DND-41 (cell line): ENCODE results near the gene RHOV.

Experiments
- ATAC-seq: fragments of 200-7000 bp; cut with Tn5 transposase; 3 replicates; pipeline ENCODE4 v1.9.1; 2021; ENCODE audit warnings: low read depth; ENCODE audit not compliant: insufficient read depth
- DNase-seq: peaks from one replicate; pipeline ENCODE4 v3.0.0-alpha.2; 2020
- H2AFZ ChIP-seq: 2 replicates; pipeline ENCODE4 v1.6.0; 2012; ENCODE audit warnings: low read depth, low read length
- H3K27ac ChIP-seq: 2 replicates; pipeline ENCODE4 v1.5.1; 2012; ENCODE audit warnings: low read length, inconsistent platforms
- H3K27me3 ChIP-seq: fragments of 200-600 bp; sonication (generic); 2 replicates; pipeline ENCODE4 v1.6.0; 2012; ENCODE audit warnings: low read length, mild to moderate bottlenecking, inconsistent platforms; ENCODE audit not compliant: insufficient read depth, poor library complexity
- H3K36me3 ChIP-seq: 2 replicates; pipeline ENCODE4 v1.5.1; 2012; ENCODE audit warnings: low read length, inconsistent platforms; ENCODE audit not compliant: insufficient read depth
- H3K4me1 ChIP-seq: 2 replicates; pipeline ENCODE4 v1.5.1; 2012; ENCODE audit warnings: mild to moderate bottlenecking, low read length; ENCODE audit not compliant: insufficient read depth
- H3K4me2 ChIP-seq: 2 replicates; pipeline ENCODE4 v1.6.0; 2012; ENCODE audit warnings: mild to moderate bottlenecking, moderate library complexity, low read length, inconsistent platforms; ENCODE audit not compliant: insufficient read depth
- H3K4me3 ChIP-seq, 2 experiments: fragments of 200-600 bp in 1 of 2; shearing (Covaris generic) in 1 of 2; 2 replicates each; pipeline ENCODE4 v1.5.1; 2012 to 2016; ENCODE audit warnings: inconsistent platforms in 2 of 2, low read length in 2 of 2, mild to moderate bottlenecking in 2 of 2, low read depth in 1 of 2, moderate library complexity in 1 of 2
- H3K79me2 ChIP-seq: 2 replicates; pipeline ENCODE4 v1.6.0; 2012; ENCODE audit warnings: low read length, inconsistent platforms; ENCODE audit not compliant: insufficient read depth
- H3K9ac ChIP-seq: 2 replicates; pipeline ENCODE4 v1.6.0; 2012; ENCODE audit warnings: low read depth, mild to moderate bottlenecking, inconsistent platforms, low read length, moderate library complexity
- H3K9me3 ChIP-seq: 2 replicates; pipeline ENCODE4 v1.5.1; 2012; ENCODE audit warnings: low read length, moderate library complexity, mild to moderate bottlenecking, inconsistent platforms; ENCODE audit not compliant: insufficient read depth, severe bottlenecking
- H4K20me1 ChIP-seq: 2 replicates; pipeline ENCODE4 v1.6.0; 2012; ENCODE audit warnings: low read length; ENCODE audit not compliant: insufficient read depth
- CTCF ChIP-seq: IDR thresholded peaks from 2 replicates; pipeline ENCODE4 v1.5.1; 2012; ENCODE audit warnings: borderline replicate concordance, low read length, moderate library complexity, mild to moderate bottlenecking; ENCODE audit not compliant: poor library complexity, severe bottlenecking; ENCODE audit errors: extremely low read depth
- EZH2 ChIP-seq: IDR thresholded peaks from 3 replicates; pipeline ENCODE4 v1.6.1; 2012; ENCODE audit warnings: borderline replicate concordance, low read depth, mild to moderate bottlenecking, moderate library complexity, low read length, inconsistent platforms; ENCODE audit not compliant: severe bottlenecking

Gene RHOV

DNA sequence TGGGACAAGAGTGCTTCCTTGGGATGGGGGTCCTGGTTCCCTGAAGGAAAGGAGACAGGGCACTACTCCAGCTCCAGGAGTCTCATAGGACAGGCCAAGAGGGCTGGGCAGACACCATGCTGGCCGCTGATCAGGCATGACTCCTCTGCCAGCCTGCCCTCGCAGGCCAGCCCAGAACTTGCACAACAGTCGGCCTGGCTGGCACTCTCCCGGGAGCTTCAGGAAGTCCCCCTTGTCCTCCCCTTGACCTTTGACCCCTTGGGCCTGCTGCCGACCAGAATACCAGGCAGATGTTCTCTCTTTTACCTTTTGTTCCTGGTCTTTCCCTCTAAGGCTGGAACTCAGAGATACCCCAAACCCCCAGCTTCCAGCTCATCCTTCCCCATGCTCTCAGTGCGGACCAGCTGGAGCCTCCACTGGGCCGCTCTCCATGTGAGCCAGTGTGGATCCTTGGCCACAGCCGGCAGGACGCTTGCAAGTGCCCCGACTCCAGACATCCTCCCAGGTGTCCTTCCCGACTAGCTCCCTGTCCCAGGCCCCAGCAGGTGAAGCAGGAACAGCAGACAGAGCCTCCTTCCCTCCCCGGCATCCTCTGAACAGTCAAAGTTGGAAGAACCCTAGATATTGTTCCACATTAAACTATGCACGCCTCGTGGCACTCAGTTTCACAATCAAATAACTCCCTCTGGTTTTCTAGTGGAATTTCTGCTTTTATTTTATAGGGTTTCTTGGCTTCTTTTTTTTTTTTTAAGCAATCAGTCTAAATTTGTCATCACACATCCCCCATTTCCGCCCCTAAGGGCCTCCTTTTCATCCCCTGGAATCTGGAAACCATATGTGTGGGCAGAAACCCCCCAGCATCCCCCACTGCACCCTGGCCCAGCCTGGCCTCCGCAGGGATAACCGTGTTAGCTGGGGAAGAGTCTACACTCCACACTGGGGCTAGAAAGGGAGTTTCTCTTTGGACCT lies 35.9 kb upstream of the RHOV start:
- Histone ChIP-seq H3K4me1 (peaks cover 14% of the 10 kb centered on the region), H3K36me3 (peaks cover under 1% of the 10 kb centered on the region; the same call in 1 of the 2 replicates), H3K4me2 (no peak overlapping the region), H3K27ac (no peak overlapping the region), H2AFZ (no peak overlapping the region), H4K20me1 (peaks cover 6% of the 10 kb centered on the region; the same call in 1 of the 2 replicates), H3K9me3 (no peaks in the 10 kb centered on the region), H3K27me3 (no peaks in the 10 kb centered on the region), H3K4me3 (no peak overlapping the region), H3K79me2 (no peaks in the 10 kb centered on the region), H3K9ac (no peak overlapping the region)
- ATAC-seq (no peak), DNase-seq (no peak)
- no peak for TF ChIP-seq CTCF
- TF ChIP-seq EZH2: no peak

DNA sequence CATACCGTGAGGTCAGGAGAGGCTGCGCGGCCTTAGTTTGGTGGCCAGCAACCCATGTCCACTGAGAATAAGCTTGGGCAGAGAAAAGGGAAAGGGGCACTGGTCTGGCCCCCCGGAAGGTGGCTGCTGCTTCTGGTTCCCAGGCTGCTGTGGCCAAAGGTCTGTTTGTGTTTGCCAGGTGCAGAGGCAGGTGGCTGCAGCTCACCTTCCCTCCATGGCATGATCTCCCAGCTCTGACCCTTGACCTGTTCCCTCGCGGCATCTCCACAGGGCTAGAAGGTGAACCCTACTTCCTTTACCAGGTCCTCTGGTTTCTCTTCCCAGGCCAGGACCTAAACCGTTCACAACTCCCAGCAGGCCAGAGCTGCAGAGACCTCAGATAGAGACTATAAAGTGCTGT lies 34.1 kb upstream of the RHOV start:
- H3K4me1 ChIP-seq: peaks cover 14% of the 10 kb centered on the region
- no peak for DNase-seq

GRCh38 chr15:40906991-40907802 lies 33.2 kb upstream of the RHOV start:
- Histone ChIP-seq H3K9me3 (no peaks in the 10 kb centered on the region), H3K27ac (no peak overlapping the region), H3K4me3 (peak overlapping the region in 1 of 2 experiments; percentile 57; a peak in 2 of 4 replicates), H3K4me1 (peaks cover 14% of the 10 kb centered on the region), H3K4me2 (peak overlapping the region; percentile 88), H2AFZ (peak overlapping the region; percentile 74), H4K20me1 (peaks cover 25% of the 10 kb centered on the region), H3K36me3 (peaks cover 21% of the 10 kb centered on the region), H3K27me3 (no peaks in the 10 kb centered on the region), H3K9ac (peak overlapping the region; percentile 56), H3K79me2 (no peaks in the 10 kb centered on the region)
- ATAC-seq (peak; percentile 25), DNase-seq (peak; percentile 60)
- TF ChIP-seq EZH2: no peak

More for the DNA sequence above, 34.1 kb upstream of the RHOV start:
- Histone ChIP-seq H2AFZ (no peak overlapping the region), H3K4me2 (no peak overlapping the region), H3K36me3 (peaks cover 13% of the 10 kb centered on the region), H4K20me1 (peaks cover 19% of the 10 kb centered on the region), H3K9me3 (no peaks in the 10 kb centered on the region), H3K79me2 (no peaks in the 10 kb centered on the region), H3K27me3 (no peaks in the 10 kb centered on the region), H3K9ac (no peak overlapping the region), H3K27ac (no peak overlapping the region), H3K4me3 (no peak overlapping the region)
- TF ChIP-seq EZH2: no peak
- TF ChIP-seq CTCF: no peak
- ATAC-seq: no peak
